GM12892 (cell line): ENCODE results near the gene EFR3B.

Source experiments
- POLR2A ChIP-seq: IDR thresholded peaks from 2 replicates; pipeline ENCODE4 v1.6.1; 2011; ENCODE audit warnings: low read depth, low read length, control low read depth
- POLR2AphosphoS5 ChIP-seq: IDR thresholded peaks from 2 replicates; pipeline ENCODE4 v1.6.1; 2011; ENCODE audit warnings: low read depth, low read length, control low read depth

DNA sequence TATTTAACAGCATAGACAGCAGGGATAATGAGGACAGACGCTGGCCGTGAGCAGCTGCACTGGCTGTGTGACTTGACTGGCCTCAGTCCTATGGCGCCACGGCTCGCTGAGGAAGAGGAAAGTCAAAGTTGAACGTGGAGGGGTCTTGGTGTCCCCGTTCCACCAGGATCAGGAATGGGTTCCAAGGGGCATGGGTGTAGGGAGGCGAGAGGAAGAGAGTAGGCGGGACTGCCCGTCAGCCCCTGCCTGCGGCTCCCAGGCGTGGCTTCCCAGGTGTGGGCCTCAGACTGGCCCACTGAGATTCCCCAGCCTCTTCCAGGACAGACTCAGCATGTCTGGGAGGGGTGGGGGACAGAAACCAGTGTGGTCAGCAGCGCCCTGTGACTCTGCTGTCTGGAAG is 75.1 kb downstream of the EFR3B start:
- TF ChIP-seq POLR2A (no peak), POLR2AphosphoS5 (no peak)
